Smooth muscle cell (in vitro differentiated cells): ENCODE data around the gene ADAD1. TPM values are rescaled to one million over a fixed set of nuclear protein-coding genes. Genes with fewer than 3 reads are reported as not detected.

ENCODE experiments used
- DNase-seq: peaks from one replicate; lab custom pipeline; 2025; ENCODE audit not compliant: unreplicated experiment; lab: John Stamatoyannopoulos, UW
- H2AFZ ChIP-seq: fragments of 200-600 bp; sonication (generic); 2 replicates; pipeline ENCODE4 v1.6.0; 2016; ENCODE audit warnings: antibody characterized with exemption, low read depth, mild to moderate bottlenecking
- H3F3A ChIP-seq: fragments of 200-600 bp; sonication (generic); 2 replicates; pipeline ENCODE4 v1.6.0; 2017; ENCODE audit warnings: antibody characterized with exemption, low read depth
- H3K27ac ChIP-seq: fragments of 200-600 bp; sonication (generic); 2 replicates; pipeline ENCODE4 v1.5.1; 2016; ENCODE audit warnings: low read depth, mild to moderate bottlenecking
- H3K27me3 ChIP-seq: fragments of 200-600 bp; sonication (generic); 2 replicates; pipeline ENCODE4 v1.6.1; 2016; ENCODE audit warnings: low read depth, mild to moderate bottlenecking
- H3K36me3 ChIP-seq: fragments of 200-600 bp; sonication (generic); 2 replicates; pipeline ENCODE4 v1.5.1; 2016; ENCODE audit warnings: low read depth
- H3K4me1 ChIP-seq: fragments of 200-600 bp; sonication (generic); 2 replicates; pipeline ENCODE4 v1.5.1; 2016; ENCODE audit warnings: low read depth
- H3K4me2 ChIP-seq: fragments of 200-600 bp; sonication (generic); 2 replicates; pipeline ENCODE4 v1.6.0; 2016; ENCODE audit warnings: mild to moderate bottlenecking
- H3K4me3 ChIP-seq: fragments of 200-600 bp; sonication (generic); 2 replicates; pipeline ENCODE4 v1.5.1; 2016; ENCODE audit warnings: mild to moderate bottlenecking
- H3K79me2 ChIP-seq: fragments of 200-600 bp; sonication (generic); 2 replicates; pipeline ENCODE4 v1.6.0; 2016; ENCODE audit warnings: low read depth, mild to moderate bottlenecking
- H3K9ac ChIP-seq: fragments of 200-600 bp; sonication (generic); 2 replicates; pipeline ENCODE4 v1.6.0; 2016; ENCODE audit warnings: low read depth
- H3K9me3 ChIP-seq: fragments of 200-600 bp; sonication (generic); replicated peaks from 2 replicates; pipeline ENCODE4 v1.5.1; 2016; ENCODE audit warnings: low read depth
- H4K20me1 ChIP-seq: fragments of 200-600 bp; sonication (generic); 2 replicates; pipeline ENCODE4 v1.6.0; 2016; ENCODE audit warnings: low read depth
- WGBS: methylation state at CpG from one replicate; pipeline ENCODE4 v1.1.7; 2016; ENCODE audit warnings: low lambda C conversion rate; 5-methylcytosine and 5-hydroxymethylcytosine counted together
- polyA plus RNA-seq: library from polyadenylated mRNA; unstranded; fragments of >200 nt; fragmentation: Nextera tagmentation; extraction: Ambion mirVana; gene quantifications from 2 replicates; pipeline ENCODE4 v1.2.1, GENCODE V29; 2016
- total RNA-seq: library from RNA; depleted of rRNA; stranded (reverse); fragments of >200 nt; gene quantifications from 2 replicates; pipeline ENCODE4 v1.2.3, GENCODE V29; 2014
- TF ChIP-seq, protein P1 (sequence below): fragments of 200-600 bp; sonication (generic); IDR thresholded peaks from 2 replicates; pipeline ENCODE4 v1.5.1; 2017; ENCODE audit warnings: borderline replicate concordance, mild to moderate bottlenecking, antibody characterized with exemption; ENCODE audit not compliant: insufficient read depth, poor library complexity, severe bottlenecking

The ADAD1 gene
- total RNA-seq (not detected in 2 replicates), polyA plus RNA-seq (not detected in 2 replicates)

DNA sequence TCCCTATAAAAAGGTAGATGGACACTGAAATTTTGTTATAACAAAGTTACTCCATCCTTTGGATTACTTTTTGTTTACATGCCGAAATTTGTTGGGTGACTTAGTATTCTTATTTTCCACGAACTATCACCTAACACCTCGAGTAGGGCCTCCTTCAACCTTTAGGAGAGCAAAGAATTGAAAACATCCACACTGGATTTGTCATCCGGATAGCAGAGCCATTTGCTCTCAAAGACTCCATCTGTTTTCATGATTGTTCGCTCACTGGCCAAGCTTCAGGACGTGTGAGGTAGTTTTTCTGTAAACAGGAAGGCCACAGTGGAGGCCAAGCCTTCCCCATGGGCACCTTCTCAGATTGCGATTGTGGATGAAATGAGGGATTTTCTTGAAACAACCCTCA is at the start of gene ADAD1:
Gene ADAD1, plus strand, starts transcription at position 301 of the 400 bp plus-strand sequence. CDS start 1,059 bp downstream, outside the sequence.
- no peak within 1 kb of the TSS for H3K4me2 ChIP-seq
- H3F3A ChIP-seq = no peaks in the 10 kb centered on the region
- H3K79me2 ChIP-seq = no peaks in the 10 kb centered on the region
- TF ChIP-seq, protein P1, sequence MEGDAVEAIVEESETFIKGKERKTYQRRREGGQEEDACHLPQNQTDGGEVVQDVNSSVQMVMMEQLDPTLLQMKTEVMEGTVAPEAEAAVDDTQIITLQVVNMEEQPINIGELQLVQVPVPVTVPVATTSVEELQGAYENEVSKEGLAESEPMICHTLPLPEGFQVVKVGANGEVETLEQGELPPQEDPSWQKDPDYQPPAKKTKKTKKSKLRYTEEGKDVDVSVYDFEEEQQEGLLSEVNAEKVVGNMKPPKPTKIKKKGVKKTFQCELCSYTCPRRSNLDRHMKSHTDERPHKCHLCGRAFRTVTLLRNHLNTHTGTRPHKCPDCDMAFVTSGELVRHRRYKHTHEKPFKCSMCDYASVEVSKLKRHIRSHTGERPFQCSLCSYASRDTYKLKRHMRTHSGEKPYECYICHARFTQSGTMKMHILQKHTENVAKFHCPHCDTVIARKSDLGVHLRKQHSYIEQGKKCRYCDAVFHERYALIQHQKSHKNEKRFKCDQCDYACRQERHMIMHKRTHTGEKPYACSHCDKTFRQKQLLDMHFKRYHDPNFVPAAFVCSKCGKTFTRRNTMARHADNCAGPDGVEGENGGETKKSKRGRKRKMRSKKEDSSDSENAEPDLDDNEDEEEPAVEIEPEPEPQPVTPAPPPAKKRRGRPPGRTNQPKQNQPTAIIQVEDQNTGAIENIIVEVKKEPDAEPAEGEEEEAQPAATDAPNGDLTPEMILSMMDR = no peak
- H2AFZ ChIP-seq = no peak within 1 kb of the TSS
- no peak within 1 kb of the TSS for H3K27ac ChIP-seq
- no peak for DNase-seq
- no peaks in the 10 kb centered on the region for H3K9me3 ChIP-seq
- H3K27me3 ChIP-seq = no peaks in the 10 kb centered on the region
- no peak within 1 kb of the TSS for H3K4me3 ChIP-seq
- no peak within 1 kb of the TSS for H3K9ac ChIP-seq
- no peaks in the 10 kb centered on the region for H4K20me1 ChIP-seq
- H3K36me3 ChIP-seq = no peaks in the 10 kb centered on the region
- 95% methylated on average over 7 of the region's 7 CpGs for WGBS
- no peaks in the 10 kb centered on the region for H3K4me1 ChIP-seq

DNA sequence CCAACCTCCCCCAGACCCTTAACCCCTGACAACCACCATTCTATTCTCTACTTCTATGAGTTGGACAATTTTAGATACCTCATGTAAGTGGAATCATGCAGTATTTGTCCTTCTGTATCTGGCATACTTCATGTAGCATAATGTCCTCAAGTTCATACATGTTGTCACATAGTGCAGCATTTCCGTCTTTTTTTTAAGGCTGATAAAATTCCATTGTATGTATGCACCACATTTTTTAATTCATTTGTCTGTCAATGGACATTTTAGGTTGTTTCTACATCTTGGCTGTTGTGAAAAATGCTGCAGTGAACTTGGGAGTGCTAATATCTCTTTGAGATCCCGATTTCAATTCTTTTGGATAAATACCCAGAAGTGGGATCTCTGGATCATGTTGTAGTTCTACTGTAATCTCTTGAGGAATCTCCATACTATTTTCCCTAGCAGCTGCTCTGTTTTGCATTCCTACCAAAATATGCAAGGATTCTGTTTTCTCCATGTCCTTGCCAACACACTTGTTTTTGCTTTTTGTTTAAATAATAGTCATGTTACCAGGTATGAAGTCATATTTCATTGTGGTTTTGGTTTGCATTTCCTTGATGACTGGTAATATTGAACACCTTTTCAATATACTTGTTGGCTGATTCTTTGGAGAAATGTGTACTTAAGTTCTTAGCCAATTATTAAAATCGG is 48.8 kb upstream of the ADAD1 start:
- Histone ChIP-seq H3K4me2 (no peak overlapping the region), H2AFZ (no peak overlapping the region), H3K79me2 (no peaks in the 10 kb centered on the region), H3K27me3 (no peaks in the 10 kb centered on the region), H3K36me3 (peaks cover 10% of the 10 kb centered on the region), H3K9ac (no peak overlapping the region), H4K20me1 (no peaks in the 10 kb centered on the region), H3K9me3 (no peaks in the 10 kb centered on the region), H3K27ac (peak overlapping the region; percentile 38), H3F3A (no peaks in the 10 kb centered on the region), H3K4me3 (no peak overlapping the region), H3K4me1 (no peaks in the 10 kb centered on the region)
- WGBS = 94% methylated on average over 3 of the region's 3 CpGs
- TF ChIP-seq, protein P1 = no peak
- DNase-seq = no peak

DNA sequence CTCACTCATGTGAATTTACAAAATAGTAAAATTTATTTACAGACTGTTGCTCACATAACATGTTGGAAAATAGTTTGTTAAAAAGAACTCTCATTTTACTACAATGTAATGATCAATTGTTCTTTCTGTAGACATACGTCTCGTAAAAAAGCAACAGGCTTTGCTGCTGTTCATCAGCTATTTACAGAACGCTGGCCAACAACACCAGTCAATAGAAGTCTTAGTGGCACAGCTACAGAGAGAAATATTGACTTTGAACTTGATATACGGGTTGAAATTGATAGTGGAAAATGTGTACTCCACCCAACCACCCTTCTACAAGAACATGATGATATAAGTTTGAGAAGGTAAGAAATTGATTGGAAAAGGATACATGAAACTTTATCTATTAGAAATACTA is 47.6 kb upstream of the ADAD1 start:
- TF ChIP-seq, protein P1 = no peak
- H4K20me1 ChIP-seq = no peaks in the 10 kb centered on the region
- 90% methylated on average over 4 of the region's 4 CpGs for WGBS
- no peak for DNase-seq
- no peak overlapping the region for H3K4me2 ChIP-seq
- no peak overlapping the region for H2AFZ ChIP-seq
- H3K4me1 ChIP-seq = no peaks in the 10 kb centered on the region
- no peaks in the 10 kb centered on the region for H3K9me3 ChIP-seq
- H3K4me3 ChIP-seq = no peak overlapping the region
- H3F3A ChIP-seq = no peaks in the 10 kb centered on the region
- no peak overlapping the region for H3K9ac ChIP-seq
- no peaks in the 10 kb centered on the region for H3K27me3 ChIP-seq
- H3K36me3 ChIP-seq = peaks cover 16% of the 10 kb centered on the region
- H3K27ac ChIP-seq = no peak overlapping the region
- H3K79me2 ChIP-seq = no peaks in the 10 kb centered on the region

DNA sequence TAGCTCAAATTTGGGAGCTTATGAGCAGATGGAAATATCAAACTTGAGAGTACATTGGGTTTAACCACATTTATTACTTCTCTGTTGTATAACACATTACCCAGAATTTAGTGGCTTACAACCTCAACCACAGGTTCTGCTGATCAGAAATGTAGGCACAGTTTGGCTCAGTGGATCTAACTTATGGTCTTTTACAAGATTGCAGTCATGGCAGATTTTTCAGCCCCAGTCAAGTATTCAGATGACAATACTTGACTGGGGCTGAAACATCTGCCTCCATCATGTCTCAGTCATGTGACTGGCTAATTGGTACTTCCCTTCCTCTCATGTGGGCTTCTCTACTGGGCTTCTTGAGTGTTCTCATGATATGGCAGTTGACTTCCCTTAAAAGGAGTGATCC is 44.0 kb upstream of the ADAD1 start:
- H3K4me1 ChIP-seq = no peaks in the 10 kb centered on the region
- H3K9ac ChIP-seq = no peak overlapping the region
- no peaks in the 10 kb centered on the region for H3K9me3 ChIP-seq
- H3F3A ChIP-seq = no peaks in the 10 kb centered on the region
- TF ChIP-seq, protein P1 = no peak
- H3K79me2 ChIP-seq = no peaks in the 10 kb centered on the region
- no peaks in the 10 kb centered on the region for H4K20me1 ChIP-seq
- H3K36me3 ChIP-seq = peaks cover 16% of the 10 kb centered on the region
- no peak overlapping the region for H3K4me3 ChIP-seq
- H3K4me2 ChIP-seq = no peak overlapping the region
- H3K27ac ChIP-seq = no peak overlapping the region
- H3K27me3 ChIP-seq = no peaks in the 10 kb centered on the region
- DNase-seq = no peak
- no peak overlapping the region for H2AFZ ChIP-seq
